ENCODE results near the gene CSTB. TPM values are rescaled to one million over a fixed set of nuclear protein-coding genes. Genes with fewer than 3 reads are reported as not detected.

Gene CSTB
- total and polyA plus RNA-seq, 2 of the 8 experiments (the other 6 are each of a cell fraction or from before 2014, with no cell fraction given) = 53.8 to 64.1 TPM

- no peak for TF ChIP-seq EP300 (IDR thresholded peaks at IDR 0.05; ENCODE audit: borderline replicate concordance in 1 of 2, low read depth in 2 of 2, low read length in 2 of 2)
These were observed 44.0 kb downstream of the CSTB start (continued) for GRCh38 chr21:43731891-43732711.
